Muscle layer of colon (tissue), 2 donors: Measurements from ENCODE around the gene ZKSCAN2.

ENCODE experiments used
- H3K27ac ChIP-seq: one replicate; pipeline ENCODE4 v1.7.0; 2013; ENCODE audit warnings: low read depth, mild to moderate bottlenecking, low read length, moderate library complexity
- H3K27me3 ChIP-seq, 2 donors: one replicate each; pipeline ENCODE4 v1.7.0; 2013; ENCODE audit warnings: low read length in 2 of 2, mild to moderate bottlenecking in 2 of 2; ENCODE audit not compliant: insufficient read depth in 2 of 2, control insufficient read depth in 1 of 2
- H3K36me3 ChIP-seq: one replicate; pipeline ENCODE4 v1.7.0; 2013; ENCODE audit warnings: mild to moderate bottlenecking, low read length; ENCODE audit not compliant: insufficient read depth
- H3K4me1 ChIP-seq: one replicate; pipeline ENCODE4 v1.7.0; 2013; ENCODE audit warnings: mild to moderate bottlenecking, low read length; ENCODE audit not compliant: insufficient read depth
- H3K4me3 ChIP-seq, 2 donors: one replicate each; pipeline ENCODE4 v1.7.0; 2013; ENCODE audit warnings: low read length in 2 of 2, low read depth in 1 of 2, mild to moderate bottlenecking in 1 of 2, moderate library complexity in 1 of 2
- H3K9ac ChIP-seq: one replicate; pipeline ENCODE4 v1.7.0; 2013; ENCODE audit warnings: low read length
- H3K9me3 ChIP-seq: one replicate; pipeline ENCODE4 v1.7.0; 2013; ENCODE audit warnings: mild to moderate bottlenecking, low read length
- donor health status: abdominal sarcoma.
- donor health status: Adenocarcinoma of cecum.

ZKSCAN2 gene

DNA sequence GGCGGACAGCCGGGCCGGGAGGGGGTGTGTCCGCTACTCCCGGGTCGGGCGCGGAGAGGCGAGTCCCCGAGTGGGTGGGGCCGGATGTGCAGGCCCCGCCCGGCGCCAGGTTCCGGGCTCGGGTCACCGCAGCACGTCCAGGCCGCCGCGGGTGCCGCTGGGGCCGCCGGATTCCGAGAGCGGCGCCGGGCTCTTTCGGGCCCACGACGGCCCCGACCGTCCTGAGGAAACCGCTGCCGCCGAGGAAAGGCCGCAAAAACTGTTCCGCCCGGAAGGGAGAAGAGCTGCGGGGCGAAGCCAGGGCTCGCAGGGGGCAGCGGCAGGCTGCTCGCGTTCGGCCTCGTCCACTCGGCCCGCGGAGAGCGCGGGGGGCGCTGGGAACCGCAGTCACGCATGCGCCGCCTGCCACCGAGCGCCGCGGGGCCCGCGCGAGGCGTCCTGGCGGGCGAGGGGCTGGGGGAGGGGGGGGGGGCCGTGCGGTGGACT is at the start of gene ZKSCAN2:
TSS of gene ZKSCAN2 (minus strand) at position 376 of the 486 bp plus-strand sequence. CDS start 718 bp downstream, outside the sequence.
- peaks cover 21% of the 10 kb centered on the region for H3K4me1 ChIP-seq
- peak within 1 kb of the TSS; percentile 39 to 84 for H3K4me3 ChIP-seq
- H3K27me3 ChIP-seq, result no peaks in the 10 kb centered on the region
- peaks cover 20% of the 10 kb centered on the region for H3K36me3 ChIP-seq
- peak within 1 kb of the TSS; percentile 41 for H3K9ac ChIP-seq
- H3K27ac ChIP-seq, result peak within 1 kb of the TSS; percentile 95
- no peaks in the 10 kb centered on the region for H3K9me3 ChIP-seq

DNA sequence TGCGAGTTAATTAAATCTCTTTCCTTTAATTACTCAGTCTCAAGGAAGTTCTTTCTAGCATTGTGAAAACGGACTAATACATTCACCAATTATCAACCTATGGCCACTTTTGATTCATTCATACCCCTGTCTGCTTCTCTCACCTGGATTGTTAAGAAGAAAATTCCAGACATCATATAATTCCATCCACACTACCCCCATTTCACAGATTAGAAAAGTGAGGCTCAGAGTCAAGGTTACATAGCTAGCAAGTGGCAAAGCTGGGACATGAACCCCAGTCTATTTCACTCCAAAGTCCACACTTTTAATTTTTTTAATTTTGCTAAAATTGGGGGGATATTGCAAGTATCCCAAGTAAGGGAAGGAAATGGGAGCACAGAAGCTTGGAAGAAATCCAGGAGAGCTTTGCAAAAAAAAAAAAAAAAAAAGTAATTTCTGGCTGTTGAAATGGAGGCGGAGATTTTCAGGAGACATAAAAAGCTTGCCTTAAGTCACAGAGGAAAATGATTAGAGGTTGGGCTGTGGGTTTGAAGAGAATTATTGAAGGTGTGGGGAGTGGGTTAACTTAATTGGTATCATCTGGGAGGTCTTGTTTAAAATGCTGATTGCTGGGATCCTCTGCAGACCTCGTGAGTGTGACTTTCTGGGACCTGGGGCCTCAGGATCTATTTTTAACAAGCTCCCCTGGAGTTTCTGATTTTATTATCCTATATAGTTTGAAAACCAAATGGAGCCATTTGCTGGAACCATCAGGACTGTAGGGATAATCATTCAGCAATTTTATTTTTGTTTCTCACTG is 42.3 kb upstream of the ZKSCAN2 start:
- no peaks in the 10 kb centered on the region for H3K4me1 ChIP-seq
- no peaks in the 10 kb centered on the region for H3K27me3 ChIP-seq
- no peak overlapping the region for H3K27ac ChIP-seq

DNA sequence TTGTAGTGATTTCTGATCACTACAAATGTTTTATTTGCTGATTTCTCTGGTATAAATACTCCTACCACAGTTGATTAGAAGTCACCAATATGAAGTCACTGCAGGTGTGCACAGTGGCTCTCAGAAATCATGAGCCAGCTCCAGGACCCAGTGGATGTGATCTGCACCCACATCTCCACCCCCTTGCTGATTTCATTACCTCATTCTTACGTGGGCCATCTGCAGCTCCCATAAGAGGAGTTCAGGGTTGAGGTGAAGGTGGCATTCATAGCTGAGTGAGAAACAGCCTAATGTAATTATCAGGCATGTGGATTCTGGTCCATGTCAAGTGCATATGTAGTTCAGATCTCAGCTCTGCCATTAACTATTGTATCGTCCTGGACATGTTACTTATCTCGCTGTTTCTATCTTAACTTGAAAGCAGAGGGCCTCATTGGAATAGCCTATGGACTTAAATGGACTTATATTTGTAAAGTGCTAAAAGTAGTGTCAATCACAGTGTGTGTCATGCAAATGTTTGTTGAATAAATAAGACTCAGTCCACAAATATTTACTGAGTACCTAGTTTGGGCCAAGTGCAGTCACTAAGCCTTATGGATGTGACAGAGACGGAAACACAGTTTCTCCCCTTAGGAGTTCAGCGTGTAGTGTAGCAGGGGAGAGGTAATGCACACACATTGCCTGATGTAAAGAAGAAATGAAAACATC is 40.7 kb upstream of the ZKSCAN2 start:
- Histone ChIP-seq H3K36me3 (no peaks in the 10 kb centered on the region), H3K27me3 (no peaks in the 10 kb centered on the region), H3K4me3 (no peak overlapping the region), H3K9ac (no peak overlapping the region), H3K9me3 (no peaks in the 10 kb centered on the region), H3K27ac (no peak overlapping the region), H3K4me1 (no peaks in the 10 kb centered on the region)

More for the DNA sequence above, 42.3 kb upstream of the ZKSCAN2 start:
- Histone ChIP-seq H3K9ac (no peak overlapping the region), H3K4me3 (no peak overlapping the region), H3K36me3 (no peaks in the 10 kb centered on the region), H3K9me3 (no peaks in the 10 kb centered on the region)

DNA sequence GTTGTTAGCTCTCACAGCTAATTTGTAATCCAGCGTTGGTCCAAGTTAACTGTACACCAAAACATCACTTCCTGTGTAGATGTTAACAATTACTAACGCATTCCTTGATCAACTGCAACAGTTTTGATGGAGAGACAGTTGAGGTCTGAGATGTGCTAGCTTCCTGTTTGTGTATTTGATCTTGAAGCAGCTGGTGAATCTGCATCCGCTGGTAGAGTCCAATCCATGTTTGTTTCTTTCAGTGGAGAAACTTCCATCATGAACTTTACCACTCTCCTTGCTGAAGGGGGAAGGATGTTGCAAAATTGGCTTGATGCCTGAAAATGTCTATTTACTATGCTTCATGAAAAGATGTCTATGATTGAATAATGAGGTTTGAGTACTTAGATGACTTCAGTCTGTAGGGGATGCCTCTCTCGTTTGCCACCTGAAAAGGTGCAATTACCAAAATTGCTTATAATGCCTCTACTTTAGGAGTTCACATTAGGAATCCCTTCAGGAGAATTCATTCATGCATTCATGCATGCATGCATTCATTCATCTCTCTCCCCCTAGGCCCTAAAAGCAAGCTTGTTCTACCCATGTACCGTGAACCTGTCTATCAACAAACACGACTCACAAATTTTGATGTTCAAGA is 39.6 kb upstream of the ZKSCAN2 start:
- no peaks in the 10 kb centered on the region for H3K27me3 ChIP-seq
- H3K27ac ChIP-seq, result no peak overlapping the region
- no peaks in the 10 kb centered on the region for H3K9me3 ChIP-seq
- H3K4me1 ChIP-seq, result no peaks in the 10 kb centered on the region
- H3K36me3 ChIP-seq, result no peaks in the 10 kb centered on the region
- H3K4me3 ChIP-seq, result no peak overlapping the region
- H3K9ac ChIP-seq, result no peak overlapping the region

DNA sequence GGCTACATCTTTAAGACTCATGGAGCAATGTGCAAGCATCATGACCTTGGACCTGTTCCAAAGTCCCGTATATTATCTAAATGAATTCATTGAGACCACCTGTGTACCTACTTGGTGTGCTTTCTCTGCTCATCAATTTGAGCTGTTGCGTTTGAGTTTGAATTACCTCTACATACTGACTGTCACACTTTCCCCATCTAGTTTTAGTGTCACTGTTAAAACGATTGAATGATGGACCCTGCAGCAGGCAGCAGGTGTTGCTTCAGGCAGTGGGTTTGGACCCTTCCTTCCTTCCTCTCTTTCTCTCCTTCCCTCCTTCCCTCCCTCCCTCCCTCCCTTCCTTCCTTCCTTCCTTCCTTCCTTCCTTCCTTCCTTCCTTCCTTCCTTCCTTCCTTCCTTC is 33.9 kb upstream of the ZKSCAN2 start:
- Histone ChIP-seq H3K4me1 (no peaks in the 10 kb centered on the region), H3K27ac (no peak overlapping the region), H3K9me3 (no peaks in the 10 kb centered on the region), H3K27me3 (no peaks in the 10 kb centered on the region), H3K4me3 (no peak overlapping the region), H3K9ac (no peak overlapping the region), H3K36me3 (no peaks in the 10 kb centered on the region)

DNA sequence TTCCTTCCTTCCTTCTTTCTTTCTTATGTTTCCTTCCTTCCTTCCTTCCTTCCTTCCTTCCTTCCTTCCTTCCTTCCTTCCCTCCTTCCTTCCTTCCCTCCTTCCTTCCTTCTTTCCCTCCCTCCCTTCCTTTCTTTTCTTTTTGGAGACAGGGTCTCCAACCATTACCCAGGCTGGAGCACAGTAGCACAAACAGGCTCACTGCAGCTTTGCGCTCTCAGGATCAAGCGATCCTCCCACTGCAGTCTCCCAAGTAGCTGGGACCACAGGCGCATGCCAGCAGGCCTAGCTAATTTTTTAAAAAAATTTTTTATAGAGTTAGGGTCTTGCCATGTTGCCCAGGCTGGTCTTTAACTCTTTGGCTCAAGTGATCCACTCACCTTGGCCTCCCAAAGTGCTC is 31.8 kb upstream of the ZKSCAN2 start:
- H3K4me1 ChIP-seq, result no peaks in the 10 kb centered on the region
- no peak overlapping the region for H3K9ac ChIP-seq

DNA sequence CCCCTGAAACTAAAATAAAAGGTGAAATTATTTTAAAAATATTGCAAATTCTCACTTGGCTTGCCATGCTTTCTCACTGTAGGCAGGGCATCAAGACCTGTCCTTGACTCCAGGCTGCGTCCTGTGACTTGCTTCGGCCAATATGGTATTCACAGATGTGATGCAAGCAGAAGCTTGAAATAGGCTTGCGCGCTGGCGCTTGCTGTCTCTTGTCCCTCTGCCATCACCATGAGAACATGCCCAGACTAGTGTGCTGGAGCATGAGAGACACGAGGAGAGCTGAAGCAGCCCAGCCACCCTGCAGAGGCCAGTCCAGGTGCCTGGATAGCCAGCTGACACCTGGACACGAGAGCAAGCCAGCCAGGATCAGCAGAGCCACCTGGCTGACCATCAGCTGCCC is 21.8 kb upstream of the ZKSCAN2 start:
- Histone ChIP-seq H3K9me3 (peaks cover 6% of the 10 kb centered on the region), H3K9ac (no peak overlapping the region), H3K4me3 (no peak overlapping the region), H3K27ac (no peak overlapping the region), H3K27me3 (no peaks in the 10 kb centered on the region), H3K36me3 (no peaks in the 10 kb centered on the region), H3K4me1 (no peaks in the 10 kb centered on the region)

More for the DNA sequence above, 31.8 kb upstream of the ZKSCAN2 start:
- H3K36me3 ChIP-seq, result no peaks in the 10 kb centered on the region
- no peaks in the 10 kb centered on the region for H3K9me3 ChIP-seq
- no peak overlapping the region for H3K27ac ChIP-seq
- no peaks in the 10 kb centered on the region for H3K27me3 ChIP-seq
- no peak overlapping the region for H3K4me3 ChIP-seq

DNA sequence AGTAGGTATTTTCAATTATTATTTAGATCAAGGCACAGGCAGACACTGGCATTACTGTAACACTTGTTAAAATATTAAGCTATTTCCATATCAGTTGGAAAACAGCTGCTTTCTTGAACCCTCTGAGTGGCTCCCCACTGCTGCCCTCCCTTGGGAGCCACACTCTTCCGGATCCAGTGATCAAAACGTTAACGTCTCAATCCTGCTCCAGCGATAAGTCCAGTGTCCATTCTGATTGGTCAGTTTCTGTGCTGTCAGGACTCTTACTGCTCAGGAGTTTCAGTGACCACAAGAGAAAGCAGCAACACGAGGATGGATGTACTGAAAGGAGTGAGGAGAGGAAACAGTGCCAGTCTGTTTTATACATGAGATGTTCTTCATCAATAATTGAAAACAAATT is 13.8 kb upstream of the ZKSCAN2 start:
- Histone ChIP-seq H3K4me3 (no peak overlapping the region), H3K27me3 (no peaks in the 10 kb centered on the region), H3K9me3 (no peaks in the 10 kb centered on the region), H3K9ac (no peak overlapping the region), H3K4me1 (no peaks in the 10 kb centered on the region), H3K27ac (no peak overlapping the region), H3K36me3 (no peaks in the 10 kb centered on the region)

DNA sequence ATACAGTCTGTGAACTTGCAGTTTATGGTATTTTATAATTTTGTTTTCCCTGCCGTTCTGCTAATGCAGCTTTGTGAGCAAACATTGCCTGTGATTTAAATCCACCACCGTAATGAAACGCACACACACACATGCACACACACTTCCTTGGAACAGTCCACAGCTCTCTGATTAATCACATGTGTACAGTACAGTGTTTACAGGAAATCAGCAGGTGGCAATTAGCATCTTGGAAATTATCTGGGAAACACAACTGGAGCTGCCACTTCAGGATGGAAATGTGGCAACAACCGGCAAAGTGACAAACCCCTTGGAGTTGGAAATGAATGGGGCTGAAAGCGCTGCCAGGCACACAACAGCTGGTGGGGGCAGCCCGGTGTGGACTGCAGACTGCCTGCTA is 12.9 kb upstream of the ZKSCAN2 start:
- Histone ChIP-seq H3K27me3 (no peaks in the 10 kb centered on the region), H3K4me3 (no peak overlapping the region), H3K4me1 (no peaks in the 10 kb centered on the region), H3K9me3 (no peaks in the 10 kb centered on the region), H3K9ac (no peak overlapping the region), H3K27ac (no peak overlapping the region), H3K36me3 (no peaks in the 10 kb centered on the region)

DNA sequence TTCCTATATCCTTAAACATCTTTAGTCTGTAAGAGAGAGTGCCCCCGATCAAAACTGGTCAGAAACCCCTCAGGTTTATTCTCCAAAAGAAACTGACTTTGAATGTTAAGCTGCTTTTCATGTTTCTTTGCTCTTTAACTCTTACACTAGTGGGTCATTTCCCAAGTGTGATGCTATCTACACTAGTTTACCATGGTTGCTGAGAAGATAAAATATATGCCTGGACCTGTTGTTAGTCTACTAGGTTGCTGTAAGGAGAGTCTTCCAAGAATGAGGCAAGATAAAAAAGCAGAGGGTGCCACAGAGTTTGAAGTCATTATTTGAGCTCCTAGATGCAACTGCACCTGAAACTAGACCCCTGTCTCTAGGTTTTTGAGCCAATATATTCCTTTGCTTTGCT is 12.2 kb upstream of the ZKSCAN2 start:
- Histone ChIP-seq H3K27ac (no peak overlapping the region), H3K36me3 (no peaks in the 10 kb centered on the region), H3K9ac (no peak overlapping the region), H3K4me3 (no peak overlapping the region), H3K27me3 (no peaks in the 10 kb centered on the region), H3K4me1 (no peaks in the 10 kb centered on the region), H3K9me3 (no peaks in the 10 kb centered on the region)

DNA sequence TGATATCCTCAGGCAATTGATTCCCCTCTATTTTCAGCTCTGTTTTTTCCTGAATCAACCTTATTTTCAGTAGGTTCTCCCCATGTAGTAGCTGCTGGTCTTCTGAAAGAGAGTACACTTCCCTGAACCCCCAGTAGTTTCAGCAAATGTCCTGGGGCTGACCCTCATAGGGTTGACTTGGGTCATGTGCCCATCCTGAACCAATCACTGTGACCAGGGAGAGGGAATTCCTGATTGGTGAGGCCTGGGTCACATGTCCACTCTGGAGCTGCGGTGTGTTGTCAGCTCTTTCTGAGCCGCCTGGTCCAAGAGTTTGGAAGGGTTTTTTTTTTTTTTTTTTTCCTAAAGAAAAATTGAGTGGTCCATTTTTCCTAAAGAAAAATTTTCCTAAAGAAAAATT is 8.3 kb upstream of the ZKSCAN2 start:
- no peak overlapping the region for H3K4me3 ChIP-seq
- H3K36me3 ChIP-seq, result no peaks in the 10 kb centered on the region
- no peaks in the 10 kb centered on the region for H3K4me1 ChIP-seq
- H3K27me3 ChIP-seq, result no peaks in the 10 kb centered on the region
- H3K27ac ChIP-seq, result no peak overlapping the region
- no peaks in the 10 kb centered on the region for H3K9me3 ChIP-seq
- H3K9ac ChIP-seq, result no peak overlapping the region
